Suprapubic skin (tissue), 4 donors: ENCODE measurements around the gene CDH22.

ENCODE experiments used
- POLR2A ChIP-seq, 2 donors: fragments of 450-650 bp; IDR thresholded peaks; one replicate each; pipeline ENCODE4 v1.6.1; 2017; ENCODE audit warnings: antibody characterized with exemption in 2 of 2, mild to moderate bottlenecking in 2 of 2, moderate library complexity in 2 of 2
- POLR2AphosphoS5 ChIP-seq, 3 donors: sonication (generic); formaldehyde crosslinking; IDR thresholded peaks; one replicate each; pipeline ENCODE4 v1.6.1; 2017; ENCODE audit warnings: antibody characterized with exemption in 3 of 3
- TF ChIP-seq, protein P1 (sequence below), 2 donors: fragments of 200-600 bp in 1 of 2; fragments of 450-650 bp in 1 of 2; sonication (generic) in 1 of 2; IDR thresholded peaks; one replicate each; pipeline ENCODE4 v1.5.1; 2016 to 2019; ENCODE audit warnings: antibody characterized with exemption in 2 of 2, mild to moderate bottlenecking in 1 of 2, moderate library complexity in 1 of 2

DNA sequence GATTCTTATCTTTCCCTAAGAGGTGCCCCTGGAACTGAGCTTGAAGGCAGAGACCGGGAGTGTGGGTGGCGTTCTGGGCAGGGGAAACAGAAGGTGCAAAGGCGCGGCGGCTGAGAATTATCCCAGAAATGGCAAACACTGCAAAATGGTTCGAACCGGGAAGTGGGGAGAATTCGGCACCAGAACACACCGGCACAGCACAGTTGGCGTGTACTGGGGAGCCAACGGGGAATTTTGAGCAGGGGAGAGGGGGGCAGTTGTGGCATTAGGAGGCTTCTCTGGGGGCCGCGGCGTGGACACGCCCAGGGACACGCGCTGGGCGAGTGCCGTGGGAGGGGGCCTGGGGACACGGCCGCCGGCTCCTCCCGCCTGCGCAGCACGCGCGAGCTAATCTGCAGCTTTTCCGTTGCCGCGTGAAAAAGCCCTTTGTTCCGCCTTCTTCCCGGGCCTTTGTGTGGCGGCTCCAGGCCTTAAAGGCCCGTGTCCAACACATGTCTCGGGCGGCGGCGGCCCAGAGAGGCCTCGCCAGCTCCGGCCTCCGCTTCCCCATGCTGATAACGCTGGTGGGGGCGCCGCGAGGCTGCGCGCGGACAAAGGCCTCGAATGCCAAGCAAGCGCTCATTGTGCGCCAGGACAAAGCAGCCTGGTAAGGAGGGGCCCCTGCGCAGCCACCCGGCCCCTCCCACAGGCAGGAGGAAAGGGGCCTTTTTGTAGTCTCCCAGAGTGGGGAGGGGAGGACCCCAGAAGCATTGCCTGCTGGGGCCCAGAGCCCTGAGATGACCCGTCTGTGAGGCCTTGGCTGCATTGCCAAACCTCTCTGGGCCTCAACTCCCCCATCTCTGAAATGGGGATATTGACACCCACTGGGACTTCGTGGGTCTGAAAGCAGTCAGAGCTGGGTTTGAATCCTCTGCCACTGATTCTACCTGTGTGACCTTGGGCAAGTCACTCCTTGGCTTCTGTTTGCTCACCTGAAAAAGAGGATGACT is 107.4 kb downstream of the CDH22 start:
- TF ChIP-seq, protein P1, sequence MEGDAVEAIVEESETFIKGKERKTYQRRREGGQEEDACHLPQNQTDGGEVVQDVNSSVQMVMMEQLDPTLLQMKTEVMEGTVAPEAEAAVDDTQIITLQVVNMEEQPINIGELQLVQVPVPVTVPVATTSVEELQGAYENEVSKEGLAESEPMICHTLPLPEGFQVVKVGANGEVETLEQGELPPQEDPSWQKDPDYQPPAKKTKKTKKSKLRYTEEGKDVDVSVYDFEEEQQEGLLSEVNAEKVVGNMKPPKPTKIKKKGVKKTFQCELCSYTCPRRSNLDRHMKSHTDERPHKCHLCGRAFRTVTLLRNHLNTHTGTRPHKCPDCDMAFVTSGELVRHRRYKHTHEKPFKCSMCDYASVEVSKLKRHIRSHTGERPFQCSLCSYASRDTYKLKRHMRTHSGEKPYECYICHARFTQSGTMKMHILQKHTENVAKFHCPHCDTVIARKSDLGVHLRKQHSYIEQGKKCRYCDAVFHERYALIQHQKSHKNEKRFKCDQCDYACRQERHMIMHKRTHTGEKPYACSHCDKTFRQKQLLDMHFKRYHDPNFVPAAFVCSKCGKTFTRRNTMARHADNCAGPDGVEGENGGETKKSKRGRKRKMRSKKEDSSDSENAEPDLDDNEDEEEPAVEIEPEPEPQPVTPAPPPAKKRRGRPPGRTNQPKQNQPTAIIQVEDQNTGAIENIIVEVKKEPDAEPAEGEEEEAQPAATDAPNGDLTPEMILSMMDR (IDR thresholded peaks at IDR 0.05): no peak
- TF ChIP-seq POLR2A (IDR thresholded peaks at IDR 0.05) (no peak), POLR2AphosphoS5 (IDR thresholded peaks at IDR 0.05) (no peak)
